HG03108 (cell line): Measurements from ENCODE around the gene FAM120A.

ENCODE experiments used
- ATAC-seq: cut with Tn5 transposase; IDR thresholded peaks from one replicate; pipeline ENCODE4 v1.9.1; 2021; ENCODE audit warnings: moderate library complexity; ENCODE audit not compliant: unreplicated experiment

Gene FAM120A

GRCh38 chr9:93467462-93467861 lies 16.0 kb downstream of the FAM120A start:
- no peak for ATAC-seq

GRCh38 chr9:93468763-93469456 lies 17.4 kb downstream of the FAM120A start:
- ATAC-seq, result no peak

- ATAC-seq, result no peak
Observed at GRCh38 chr9:93470391-93470790, 18.9 kb downstream of the FAM120A start.

- no peak for ATAC-seq
Observed at GRCh38 chr9:93471124-93471523, 19.6 kb downstream of the FAM120A start.

GRCh38 chr9:93473411-93473810 lies 21.9 kb downstream of the FAM120A start:
- no peak for ATAC-seq

- ATAC-seq, result no peak
Observed at GRCh38 chr9:93475108-93475507, 23.6 kb downstream of the FAM120A start.

- no peak for ATAC-seq
Observed at GRCh38 chr9:93475856-93476255, 24.4 kb downstream of the FAM120A start.

- ATAC-seq, result no peak
Observed at GRCh38 chr9:93476924-93477323, 25.4 kb downstream of the FAM120A start.

GRCh38 chr9:93477397-93477796 lies 25.9 kb downstream of the FAM120A start:
- no peak for ATAC-seq

GRCh38 chr9:93479726-93480125 lies 28.2 kb downstream of the FAM120A start:
- no peak for ATAC-seq

- ATAC-seq, result no peak
Observed at GRCh38 chr9:93480262-93480661, 28.8 kb downstream of the FAM120A start.

GRCh38 chr9:93480728-93481324 lies 29.3 kb downstream of the FAM120A start:
- no peak for ATAC-seq

- ATAC-seq, result no peak
Observed at GRCh38 chr9:93483497-93483896, 32.0 kb downstream of the FAM120A start.

- no peak for ATAC-seq
Observed at GRCh38 chr9:93486268-93486667, 34.8 kb downstream of the FAM120A start.

GRCh38 chr9:93488244-93488643 lies 36.8 kb downstream of the FAM120A start:
- ATAC-seq, result no peak

- ATAC-seq, result no peak
Observed at GRCh38 chr9:93491593-93492232, 40.2 kb downstream of the FAM120A start.

GRCh38 chr9:93492327-93492726 lies 40.8 kb downstream of the FAM120A start:
- ATAC-seq, result no peak

- no peak for ATAC-seq
Observed at GRCh38 chr9:93493949-93494348, 42.5 kb downstream of the FAM120A start.

- ATAC-seq, result no peak
Observed at GRCh38 chr9:93496285-93496684, 44.8 kb downstream of the FAM120A start.

- no peak for ATAC-seq
Observed at GRCh38 chr9:93500571-93501298, 49.2 kb downstream of the FAM120A start.

GRCh38 chr9:93501406-93501805 lies 49.9 kb downstream of the FAM120A start:
- ATAC-seq, result no peak

- no peak for ATAC-seq
Observed at GRCh38 chr9:93503381-93503780, 51.9 kb downstream of the FAM120A start.
